ENCODE measurements around the gene PTGR2.
"Not testable (repeated sequence)": the region's sequence is repeated elsewhere in the genome, so short reads cannot be mapped to it uniquely, and the experiment has no call there.

The PTGR2 gene

GRCh38 chr14:73833034-73833433 lies 18.6 kb upstream of the PTGR2 start:
- no peak for DNase-seq (ENCODE audit: low spot score)

DNA sequence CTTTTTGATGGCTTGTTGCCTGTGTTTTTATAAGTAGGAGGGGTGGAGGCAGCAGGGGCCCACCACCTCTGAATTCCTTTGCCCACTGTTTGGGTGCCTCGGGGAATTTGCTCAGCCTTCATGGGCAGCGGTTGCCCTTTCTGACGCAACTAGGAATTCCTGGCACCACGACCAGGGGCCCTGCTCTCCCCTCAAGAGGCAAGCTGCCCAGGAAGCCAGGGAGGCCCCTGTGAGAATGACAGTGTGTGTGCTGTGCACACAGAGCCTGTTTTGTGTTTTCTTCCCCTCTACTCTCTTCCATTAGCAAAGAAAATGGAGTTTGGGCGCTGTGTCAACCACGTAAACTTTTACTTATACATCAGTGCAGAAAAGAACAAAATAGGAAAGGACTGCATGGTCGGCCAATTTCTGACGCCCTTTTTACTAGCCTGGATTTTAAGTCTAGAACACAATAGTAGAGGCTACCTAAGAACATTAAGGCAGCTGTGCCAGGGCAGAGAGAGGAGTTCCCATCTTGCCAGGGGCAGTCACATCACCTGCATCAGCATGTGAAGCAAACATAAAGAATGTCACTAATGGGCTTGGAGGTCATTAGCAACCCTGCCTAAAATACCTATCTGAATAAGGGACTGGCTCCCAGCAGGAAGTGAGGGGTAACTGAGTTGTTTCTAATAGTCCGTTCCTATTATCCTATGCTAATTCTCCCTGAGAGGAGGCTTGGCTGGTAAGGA lies 17.9 kb upstream of the PTGR2 start:
- DNase-seq (ENCODE audit: low spot score) = no peak

DNA sequence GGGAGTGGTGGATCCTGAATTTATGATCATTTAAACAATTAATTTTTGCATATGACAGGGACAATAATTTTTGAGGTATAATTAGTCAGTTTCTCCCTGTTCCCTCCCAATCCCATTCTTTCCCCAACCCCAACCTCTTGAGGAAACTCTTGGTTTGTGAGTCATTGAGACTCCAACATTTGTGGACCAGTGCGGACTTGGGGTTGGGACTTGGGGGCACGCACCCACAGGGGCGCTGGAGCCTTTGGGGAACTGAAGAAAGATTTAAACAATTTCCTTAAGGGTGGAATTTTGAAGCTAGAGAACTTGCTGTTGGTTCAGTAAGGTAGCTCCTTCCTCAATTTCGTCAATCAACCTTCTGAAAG lies 17.4 kb upstream of the PTGR2 start:
- no peak for DNase-seq (ENCODE audit: low spot score)

DNA sequence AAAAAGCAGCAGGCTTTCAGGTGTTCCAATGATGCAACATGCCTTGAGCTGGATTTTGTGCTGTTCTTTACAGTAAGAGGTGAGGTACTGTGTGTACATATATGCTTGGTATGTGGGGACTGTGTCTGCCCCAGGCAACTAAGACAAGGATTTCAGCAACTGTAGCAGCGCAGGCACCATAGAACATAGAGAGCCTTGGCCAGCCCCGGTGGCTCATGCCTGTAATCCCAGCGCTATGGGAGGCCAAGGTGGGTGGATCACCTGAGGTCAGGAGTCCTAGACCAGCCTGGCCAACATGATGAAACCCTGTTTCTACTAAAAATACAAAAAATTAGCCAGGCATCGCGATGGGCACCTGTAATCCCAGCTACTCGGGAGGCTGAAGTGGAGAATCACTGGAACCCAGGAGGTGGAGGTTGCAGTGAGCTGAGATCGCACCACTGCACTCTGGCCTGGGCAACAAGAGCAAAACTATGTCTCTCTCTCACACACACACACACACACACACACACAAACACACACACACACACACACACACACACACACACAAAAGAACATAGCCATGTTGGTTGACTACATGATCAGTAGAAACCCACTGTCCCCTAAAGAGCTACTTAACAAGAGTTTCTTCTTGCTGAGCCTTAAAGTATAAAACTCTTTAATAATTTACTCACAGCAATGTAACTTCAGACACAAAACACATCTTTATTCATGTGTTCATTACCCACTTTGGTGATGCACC lies 13.2 kb upstream of the PTGR2 start:
- DNase-seq (ENCODE audit: low spot score) = not testable (repeated sequence)

DNA sequence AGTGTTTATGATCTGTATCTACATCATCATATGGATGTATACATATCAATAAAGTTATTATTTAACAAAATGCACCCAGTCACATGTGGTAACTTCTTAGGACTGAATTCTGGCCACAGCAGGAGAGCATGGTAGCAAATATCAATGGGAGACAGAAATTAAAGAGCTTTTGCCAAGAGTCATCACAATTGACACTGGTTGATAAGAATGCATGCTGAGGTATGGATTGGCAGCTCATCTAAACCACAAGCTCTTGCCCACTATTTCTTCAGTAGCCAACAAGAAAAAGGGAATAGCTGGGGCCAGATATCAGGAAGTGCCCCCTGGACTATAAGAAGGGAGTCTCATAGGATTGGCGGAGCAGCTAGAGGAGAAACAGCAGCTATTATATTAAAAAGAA lies 9.4 kb upstream of the PTGR2 start:
- no peak for DNase-seq (ENCODE audit: low spot score)

- no peak for DNase-seq (ENCODE audit: low spot score)
These were observed 8.8 kb upstream of the PTGR2 start for GRCh38 chr14:73842851-73843250.

DNA sequence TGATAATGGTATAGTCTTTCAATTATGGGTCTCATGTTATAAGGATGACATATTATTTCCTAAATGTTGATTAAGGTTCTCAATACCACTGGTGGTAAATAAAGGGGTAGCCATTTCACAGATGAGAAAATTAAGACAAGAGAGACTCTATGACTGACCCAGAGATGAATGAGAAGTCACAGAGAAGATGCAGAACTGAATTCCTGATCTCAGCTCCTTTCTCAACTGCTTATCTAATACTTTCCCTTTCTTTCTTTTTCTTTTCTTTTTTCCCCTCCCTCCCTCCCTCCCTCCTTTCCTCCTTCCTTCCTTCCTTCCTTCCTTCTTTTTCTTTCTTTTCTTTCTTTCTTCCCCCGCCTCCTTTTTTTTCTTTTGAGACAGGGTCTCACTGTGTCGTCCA lies 8.3 kb upstream of the PTGR2 start:
- no peak for DNase-seq (ENCODE audit: low spot score)

DNA sequence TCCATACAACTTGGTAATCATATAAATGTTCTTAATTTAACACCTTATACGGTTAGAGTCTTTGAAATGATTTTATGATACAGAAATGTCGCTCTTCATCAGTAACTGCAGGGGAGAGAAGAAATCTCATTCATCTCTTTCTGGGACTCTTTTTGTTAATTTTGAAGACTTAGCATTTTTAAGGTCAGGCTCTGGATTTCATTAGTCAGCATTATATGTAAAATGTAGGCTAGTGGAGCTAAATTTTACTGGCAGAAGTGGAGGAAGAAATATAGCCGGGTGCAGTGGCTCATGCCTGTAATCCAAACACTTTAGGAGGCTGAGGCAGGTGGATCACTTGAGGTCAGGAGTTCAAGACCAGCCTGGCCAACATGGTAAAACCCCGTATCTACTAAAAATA lies 4.7 kb upstream of the PTGR2 start:
- no peak for DNase-seq (ENCODE audit: low spot score)

DNA sequence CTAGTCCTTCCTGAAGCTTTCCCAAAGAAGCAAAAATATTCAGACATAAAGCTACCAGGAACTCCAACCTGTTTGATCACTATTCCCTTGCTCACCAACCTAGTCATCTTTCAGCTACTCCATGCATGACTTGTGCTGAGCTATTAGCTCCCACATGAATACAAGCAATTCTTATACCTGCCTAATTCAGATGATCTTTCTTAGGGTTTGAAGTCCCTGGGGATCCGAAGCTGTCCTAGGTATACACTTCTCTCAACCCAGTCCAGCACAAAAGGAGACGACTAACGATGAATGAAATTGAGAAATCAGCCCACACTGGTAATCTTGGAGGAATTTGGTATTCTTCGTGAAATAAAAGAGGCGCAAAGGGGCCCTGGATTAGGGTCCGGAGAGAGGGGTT lies 631 bp upstream of the PTGR2 start:
- no peak for DNase-seq (ENCODE audit: low spot score)

DNA sequence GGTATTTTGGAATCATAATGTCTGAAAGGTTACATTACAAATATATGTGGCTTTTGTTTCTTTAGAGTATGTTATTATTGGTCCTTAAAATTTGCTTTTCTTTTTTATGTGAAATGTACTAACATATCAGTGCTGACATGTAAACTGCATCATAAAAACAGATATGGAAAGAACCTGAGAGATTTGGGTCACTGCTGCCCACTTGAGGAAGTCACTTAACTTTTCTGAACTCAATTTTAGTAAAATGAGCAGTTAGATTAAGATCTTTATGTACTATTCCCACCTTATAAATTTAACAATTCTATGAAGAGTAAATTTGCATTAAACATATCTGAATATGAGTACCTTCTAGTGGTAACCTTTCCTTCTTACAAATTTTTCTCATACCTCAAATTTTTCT lies 7.5 kb downstream of the PTGR2 start:
- DNase-seq (ENCODE audit: low spot score) = no peak

GRCh38 chr14:73861073-73861472 lies 9.4 kb downstream of the PTGR2 start:
- no peak for DNase-seq (ENCODE audit: low spot score)

DNA sequence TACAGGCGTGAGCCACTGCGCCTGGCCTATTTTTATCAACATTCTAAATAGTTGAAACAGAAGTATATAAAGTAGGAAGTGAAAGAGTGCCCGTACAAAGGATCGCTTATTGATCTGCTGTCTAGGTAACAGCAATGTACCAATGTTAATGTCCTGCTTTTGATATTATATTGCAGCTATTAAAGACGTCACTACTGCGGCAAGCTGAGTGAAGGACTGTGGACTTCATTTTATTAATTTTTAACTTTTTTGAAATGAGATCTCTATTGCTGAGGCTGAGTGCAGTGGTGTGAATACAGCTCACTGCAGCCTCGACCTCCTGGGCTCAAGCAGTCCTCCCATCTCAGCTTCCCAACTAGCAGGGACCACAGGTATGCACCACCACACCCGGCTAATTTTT lies 10.8 kb downstream of the PTGR2 start:
- no peak for DNase-seq (ENCODE audit: low spot score)

- no peak for DNase-seq (ENCODE audit: low spot score)
These were observed 11.6 kb downstream of the PTGR2 start for GRCh38 chr14:73863209-73863608.

DNA sequence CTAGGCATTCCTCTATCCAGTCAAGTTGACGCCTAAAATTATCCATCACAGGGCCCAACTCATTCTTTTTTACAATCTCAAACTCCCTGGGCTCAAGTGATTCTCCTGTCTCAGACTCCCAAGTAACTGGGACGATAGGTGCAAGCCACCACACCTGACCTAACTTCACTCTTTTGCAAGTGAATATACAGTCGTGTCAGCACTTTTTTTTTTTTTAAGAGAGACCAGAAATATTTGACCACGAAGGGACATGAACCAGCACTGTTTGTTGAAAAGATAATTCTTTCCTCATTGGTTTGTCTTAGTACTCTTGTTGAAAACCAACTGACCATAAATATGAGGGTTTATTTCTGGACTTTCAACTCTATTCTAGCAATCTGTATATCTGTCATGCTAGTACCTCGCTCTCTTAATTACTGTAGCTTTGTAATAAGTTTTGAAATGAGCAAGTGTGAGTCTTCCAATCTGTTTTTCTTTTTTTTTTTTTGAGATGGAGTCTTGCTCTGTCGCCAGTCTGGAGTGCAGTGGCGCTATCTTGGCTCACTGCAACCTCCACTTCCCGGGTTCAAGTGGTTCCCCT lies 14.0 kb downstream of the PTGR2 start:
- DNase-seq (ENCODE audit: low spot score) = no peak

GRCh38 chr14:73869754-73870153 lies 18.1 kb downstream of the PTGR2 start:
- DNase-seq (ENCODE audit: low spot score) = not testable (repeated sequence)

- no peak for DNase-seq (ENCODE audit: low spot score)
These were observed 19.0 kb downstream of the PTGR2 start for GRCh38 chr14:73870525-73871235.

GRCh38 chr14:73873660-73874059 lies 22.0 kb downstream of the PTGR2 start:
- DNase-seq (ENCODE audit: low spot score) = no peak

DNA sequence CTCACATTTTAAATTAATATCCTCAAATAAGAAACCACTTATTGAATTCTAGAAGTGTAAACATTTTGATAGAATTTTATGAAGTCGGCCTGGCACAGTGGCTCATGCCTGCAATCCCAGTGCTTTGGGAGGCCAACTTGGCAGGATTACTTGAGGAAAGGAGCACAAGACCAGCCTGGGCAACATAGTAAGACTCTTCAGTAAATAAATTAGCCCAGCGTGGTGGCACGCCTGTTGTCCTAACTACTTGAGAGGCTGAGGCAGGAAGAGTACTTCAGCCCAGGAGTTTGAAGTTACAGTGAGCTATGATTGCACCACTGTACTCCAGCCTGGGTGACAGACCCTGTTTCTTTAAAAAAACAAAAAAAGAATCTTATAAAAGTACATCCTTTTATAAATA lies 26.2 kb downstream of the PTGR2 start:
- DNase-seq (ENCODE audit: low spot score) = no peak

DNA sequence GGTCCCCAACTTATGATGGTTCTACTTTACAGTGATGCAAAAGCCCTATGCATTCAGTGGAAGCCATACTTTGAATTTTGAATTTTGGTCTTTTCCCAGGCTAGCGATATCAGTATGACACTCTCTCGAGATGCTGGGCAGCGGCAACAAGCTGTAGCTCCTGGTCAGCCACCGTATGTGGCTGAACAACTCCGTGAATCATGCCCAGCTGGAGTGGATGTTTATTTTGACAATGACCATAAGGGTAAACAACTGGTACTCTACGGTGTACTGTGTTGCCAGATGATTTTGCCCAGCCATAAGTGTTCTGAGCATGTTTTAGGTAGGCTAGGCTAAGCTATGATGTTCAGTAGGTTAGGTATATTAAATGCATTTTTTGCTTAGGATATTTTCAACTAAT lies 26.8 kb downstream of the PTGR2 start:
- DNase-seq (ENCODE audit: low spot score) = no peak

- no peak for DNase-seq (ENCODE audit: low spot score)
These were observed 27.4 kb downstream of the PTGR2 start for GRCh38 chr14:73879027-73879426.

- DNase-seq (ENCODE audit: low spot score) = no peak
These were observed 33.0 kb downstream of the PTGR2 start for GRCh38 chr14:73884438-73885190.
